Ishikawa (cell line): ENCODE data around the gene EREG.

Experiments used
- EP300 ChIP-seq: IDR thresholded peaks from 2 replicates; pipeline ENCODE4 v1.6.1; 2012; ENCODE audit warnings: borderline replicate concordance
- MAX ChIP-seq: IDR thresholded peaks from 2 replicates; pipeline ENCODE4 v1.6.1; 2012
- RAD21 ChIP-seq: IDR thresholded peaks from 2 replicates; pipeline ENCODE4 v1.6.1; 2012; ENCODE audit warnings: low read depth
- YY1 ChIP-seq: IDR thresholded peaks from 2 replicates; pipeline ENCODE4 v1.6.1; 2012; ENCODE audit warnings: low read depth
- TF ChIP-seq, protein P1 (sequence below): IDR thresholded peaks from 2 replicates; pipeline ENCODE4 v1.6.1; 2012; ENCODE audit warnings: low read depth, mild to moderate bottlenecking
- TF ChIP-seq, protein P2 (sequence below): IDR thresholded peaks from 2 replicates; pipeline ENCODE4 v1.6.1; 2012

- TF ChIP-seq, protein P1, sequence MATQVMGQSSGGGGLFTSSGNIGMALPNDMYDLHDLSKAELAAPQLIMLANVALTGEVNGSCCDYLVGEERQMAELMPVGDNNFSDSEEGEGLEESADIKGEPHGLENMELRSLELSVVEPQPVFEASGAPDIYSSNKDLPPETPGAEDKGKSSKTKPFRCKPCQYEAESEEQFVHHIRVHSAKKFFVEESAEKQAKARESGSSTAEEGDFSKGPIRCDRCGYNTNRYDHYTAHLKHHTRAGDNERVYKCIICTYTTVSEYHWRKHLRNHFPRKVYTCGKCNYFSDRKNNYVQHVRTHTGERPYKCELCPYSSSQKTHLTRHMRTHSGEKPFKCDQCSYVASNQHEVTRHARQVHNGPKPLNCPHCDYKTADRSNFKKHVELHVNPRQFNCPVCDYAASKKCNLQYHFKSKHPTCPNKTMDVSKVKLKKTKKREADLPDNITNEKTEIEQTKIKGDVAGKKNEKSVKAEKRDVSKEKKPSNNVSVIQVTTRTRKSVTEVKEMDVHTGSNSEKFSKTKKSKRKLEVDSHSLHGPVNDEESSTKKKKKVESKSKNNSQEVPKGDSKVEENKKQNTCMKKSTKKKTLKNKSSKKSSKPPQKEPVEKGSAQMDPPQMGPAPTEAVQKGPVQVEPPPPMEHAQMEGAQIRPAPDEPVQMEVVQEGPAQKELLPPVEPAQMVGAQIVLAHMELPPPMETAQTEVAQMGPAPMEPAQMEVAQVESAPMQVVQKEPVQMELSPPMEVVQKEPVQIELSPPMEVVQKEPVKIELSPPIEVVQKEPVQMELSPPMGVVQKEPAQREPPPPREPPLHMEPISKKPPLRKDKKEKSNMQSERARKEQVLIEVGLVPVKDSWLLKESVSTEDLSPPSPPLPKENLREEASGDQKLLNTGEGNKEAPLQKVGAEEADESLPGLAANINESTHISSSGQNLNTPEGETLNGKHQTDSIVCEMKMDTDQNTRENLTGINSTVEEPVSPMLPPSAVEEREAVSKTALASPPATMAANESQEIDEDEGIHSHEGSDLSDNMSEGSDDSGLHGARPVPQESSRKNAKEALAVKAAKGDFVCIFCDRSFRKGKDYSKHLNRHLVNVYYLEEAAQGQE, result no peak
- TF ChIP-seq MAX (no peak), EP300 (no peak), RAD21 (no peak), YY1 (no peak)
- TF ChIP-seq, protein P2, sequence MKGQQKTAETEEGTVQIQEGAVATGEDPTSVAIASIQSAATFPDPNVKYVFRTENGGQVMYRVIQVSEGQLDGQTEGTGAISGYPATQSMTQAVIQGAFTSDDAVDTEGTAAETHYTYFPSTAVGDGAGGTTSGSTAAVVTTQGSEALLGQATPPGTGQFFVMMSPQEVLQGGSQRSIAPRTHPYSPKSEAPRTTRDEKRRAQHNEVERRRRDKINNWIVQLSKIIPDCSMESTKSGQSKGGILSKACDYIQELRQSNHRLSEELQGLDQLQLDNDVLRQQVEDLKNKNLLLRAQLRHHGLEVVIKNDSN, result no peak
Measured at GRCh38 chr4:74357965-74358364, 7.0 kb upstream of the EREG start.
